ENCODE results near the gene EDDM13. TPM values are rescaled to one million over a fixed set of nuclear protein-coding genes. Genes with fewer than 3 reads are reported as not detected.
A peak's percentile ranks its signal among the peaks of the same experiment; 100 is the strongest.

EDDM13 gene
- total and polyA plus RNA-seq, 2 of the 13 experiments (the other 11 are each of a cell fraction or from before 2014, with no cell fraction given): not detected

- TF ChIP-seq MLX (CRISPR knock-in tag; IDR thresholded peaks at IDR 0.05): no peak
- TF ChIP-seq ZNF335 (CRISPR knock-in tag; IDR thresholded peaks at IDR 0.05): no peak
- TF ChIP-seq, protein P1, sequence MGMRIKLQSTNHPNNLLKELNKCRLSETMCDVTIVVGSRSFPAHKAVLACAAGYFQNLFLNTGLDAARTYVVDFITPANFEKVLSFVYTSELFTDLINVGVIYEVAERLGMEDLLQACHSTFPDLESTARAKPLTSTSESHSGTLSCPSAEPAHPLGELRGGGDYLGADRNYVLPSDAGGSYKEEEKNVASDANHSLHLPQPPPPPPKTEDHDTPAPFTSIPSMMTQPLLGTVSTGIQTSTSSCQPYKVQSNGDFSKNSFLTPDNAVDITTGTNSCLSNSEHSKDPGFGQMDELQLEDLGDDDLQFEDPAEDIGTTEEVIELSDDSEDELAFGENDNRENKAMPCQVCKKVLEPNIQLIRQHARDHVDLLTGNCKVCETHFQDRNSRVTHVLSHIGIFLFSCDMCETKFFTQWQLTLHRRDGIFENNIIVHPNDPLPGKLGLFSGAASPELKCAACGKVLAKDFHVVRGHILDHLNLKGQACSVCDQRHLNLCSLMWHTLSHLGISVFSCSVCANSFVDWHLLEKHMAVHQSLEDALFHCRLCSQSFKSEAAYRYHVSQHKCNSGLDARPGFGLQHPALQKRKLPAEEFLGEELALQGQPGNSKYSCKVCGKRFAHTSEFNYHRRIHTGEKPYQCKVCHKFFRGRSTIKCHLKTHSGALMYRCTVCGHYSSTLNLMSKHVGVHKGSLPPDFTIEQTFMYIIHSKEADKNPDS (CRISPR knock-in tag; IDR thresholded peaks at IDR 0.05): no peak
- peak; percentile 74 for TF ChIP-seq PHF20 (CRISPR knock-in tag; IDR thresholded peaks at IDR 0.05)
- TF ChIP-seq SPEN (CRISPR knock-in tag; IDR thresholded peaks at IDR 0.05; ENCODE audit: low read depth): peak; percentile 19; the same call in 1 of the 2 replicates
- TF ChIP-seq, protein P2, sequence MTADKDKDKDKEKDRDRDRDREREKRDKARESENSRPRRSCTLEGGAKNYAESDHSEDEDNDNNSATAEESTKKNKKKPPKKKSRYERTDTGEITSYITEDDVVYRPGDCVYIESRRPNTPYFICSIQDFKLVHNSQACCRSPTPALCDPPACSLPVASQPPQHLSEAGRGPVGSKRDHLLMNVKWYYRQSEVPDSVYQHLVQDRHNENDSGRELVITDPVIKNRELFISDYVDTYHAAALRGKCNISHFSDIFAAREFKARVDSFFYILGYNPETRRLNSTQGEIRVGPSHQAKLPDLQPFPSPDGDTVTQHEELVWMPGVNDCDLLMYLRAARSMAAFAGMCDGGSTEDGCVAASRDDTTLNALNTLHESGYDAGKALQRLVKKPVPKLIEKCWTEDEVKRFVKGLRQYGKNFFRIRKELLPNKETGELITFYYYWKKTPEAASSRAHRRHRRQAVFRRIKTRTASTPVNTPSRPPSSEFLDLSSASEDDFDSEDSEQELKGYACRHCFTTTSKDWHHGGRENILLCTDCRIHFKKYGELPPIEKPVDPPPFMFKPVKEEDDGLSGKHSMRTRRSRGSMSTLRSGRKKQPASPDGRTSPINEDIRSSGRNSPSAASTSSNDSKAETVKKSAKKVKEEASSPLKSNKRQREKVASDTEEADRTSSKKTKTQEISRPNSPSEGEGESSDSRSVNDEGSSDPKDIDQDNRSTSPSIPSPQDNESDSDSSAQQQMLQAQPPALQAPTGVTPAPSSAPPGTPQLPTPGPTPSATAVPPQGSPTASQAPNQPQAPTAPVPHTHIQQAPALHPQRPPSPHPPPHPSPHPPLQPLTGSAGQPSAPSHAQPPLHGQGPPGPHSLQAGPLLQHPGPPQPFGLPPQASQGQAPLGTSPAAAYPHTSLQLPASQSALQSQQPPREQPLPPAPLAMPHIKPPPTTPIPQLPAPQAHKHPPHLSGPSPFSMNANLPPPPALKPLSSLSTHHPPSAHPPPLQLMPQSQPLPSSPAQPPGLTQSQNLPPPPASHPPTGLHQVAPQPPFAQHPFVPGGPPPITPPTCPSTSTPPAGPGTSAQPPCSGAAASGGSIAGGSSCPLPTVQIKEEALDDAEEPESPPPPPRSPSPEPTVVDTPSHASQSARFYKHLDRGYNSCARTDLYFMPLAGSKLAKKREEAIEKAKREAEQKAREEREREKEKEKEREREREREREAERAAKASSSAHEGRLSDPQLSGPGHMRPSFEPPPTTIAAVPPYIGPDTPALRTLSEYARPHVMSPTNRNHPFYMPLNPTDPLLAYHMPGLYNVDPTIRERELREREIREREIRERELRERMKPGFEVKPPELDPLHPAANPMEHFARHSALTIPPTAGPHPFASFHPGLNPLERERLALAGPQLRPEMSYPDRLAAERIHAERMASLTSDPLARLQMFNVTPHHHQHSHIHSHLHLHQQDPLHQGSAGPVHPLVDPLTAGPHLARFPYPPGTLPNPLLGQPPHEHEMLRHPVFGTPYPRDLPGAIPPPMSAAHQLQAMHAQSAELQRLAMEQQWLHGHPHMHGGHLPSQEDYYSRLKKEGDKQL (CRISPR knock-in tag; IDR thresholded peaks at IDR 0.05; ENCODE audit: low read depth): no peak
- 0 out of 2 replicates have a peak, but pooled peaks have one; percentile 9 for TF ChIP-seq SRY (CRISPR knock-in tag; IDR thresholded peaks at IDR 0.05)
- TF ChIP-seq BRCA1 (CRISPR knock-in tag; IDR thresholded peaks at IDR 0.05): no peak; the same call in 1 of the 2 replicates
- TF ChIP-seq SMAD9 (CRISPR knock-in tag; IDR thresholded peaks at IDR 0.05): no peak
- no peak for TF ChIP-seq CCDC6 (CRISPR knock-in tag; IDR thresholded peaks at IDR 0.05)
- TF ChIP-seq CREB3 (CRISPR knock-in tag; IDR thresholded peaks at IDR 0.05): no peak
- TF ChIP-seq HNRNPK (IDR thresholded peaks at IDR 0.05; ENCODE audit: low read depth, low read length, poor library complexity, severe bottlenecking): no peak
- no peak for TF ChIP-seq SALL2 (CRISPR knock-in tag; IDR thresholded peaks at IDR 0.05)
- TF ChIP-seq, protein P3, sequence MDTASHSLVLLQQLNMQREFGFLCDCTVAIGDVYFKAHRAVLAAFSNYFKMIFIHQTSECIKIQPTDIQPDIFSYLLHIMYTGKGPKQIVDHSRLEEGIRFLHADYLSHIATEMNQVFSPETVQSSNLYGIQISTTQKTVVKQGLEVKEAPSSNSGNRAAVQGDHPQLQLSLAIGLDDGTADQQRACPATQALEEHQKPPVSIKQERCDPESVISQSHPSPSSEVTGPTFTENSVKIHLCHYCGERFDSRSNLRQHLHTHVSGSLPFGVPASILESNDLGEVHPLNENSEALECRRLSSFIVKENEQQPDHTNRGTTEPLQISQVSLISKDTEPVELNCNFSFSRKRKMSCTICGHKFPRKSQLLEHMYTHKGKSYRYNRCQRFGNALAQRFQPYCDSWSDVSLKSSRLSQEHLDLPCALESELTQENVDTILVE (CRISPR knock-in tag; IDR thresholded peaks at IDR 0.05): no peak; the same call in 1 of the 2 replicates
- peak; percentile 11 for TF ChIP-seq RBM39 (IDR thresholded peaks at IDR 0.05; ENCODE audit: low read depth, low read length, poor library complexity, severe bottlenecking)
- TF ChIP-seq NBN (conservative IDR thresholded peaks at IDR 0.05): no peak
- peak; percentile 85 for TF ChIP-seq YEATS4 (CRISPR knock-in tag; IDR thresholded peaks at IDR 0.05; ENCODE audit: borderline replicate concordance)
- TF ChIP-seq ZSCAN29 (CRISPR knock-in tag; conservative IDR thresholded peaks at IDR 0.05): 0 out of 2 replicates have a peak, but pooled peaks have one; percentile 65
- TF ChIP-seq ZNF709 (CRISPR knock-in tag; IDR thresholded peaks at IDR 0.05): no peak
- no peak for TF ChIP-seq ZNF883 (CRISPR knock-in tag; IDR thresholded peaks at IDR 0.05; ENCODE audit: not compliant biosample characterization)
Observed at GRCh38 chr19:56314381-56315076, 42.0 kb downstream of the EDDM13 start, which contains the start of gene ZSCAN5A (continued).
